ENCODE measurements around the gene RBMS3.

DNA sequence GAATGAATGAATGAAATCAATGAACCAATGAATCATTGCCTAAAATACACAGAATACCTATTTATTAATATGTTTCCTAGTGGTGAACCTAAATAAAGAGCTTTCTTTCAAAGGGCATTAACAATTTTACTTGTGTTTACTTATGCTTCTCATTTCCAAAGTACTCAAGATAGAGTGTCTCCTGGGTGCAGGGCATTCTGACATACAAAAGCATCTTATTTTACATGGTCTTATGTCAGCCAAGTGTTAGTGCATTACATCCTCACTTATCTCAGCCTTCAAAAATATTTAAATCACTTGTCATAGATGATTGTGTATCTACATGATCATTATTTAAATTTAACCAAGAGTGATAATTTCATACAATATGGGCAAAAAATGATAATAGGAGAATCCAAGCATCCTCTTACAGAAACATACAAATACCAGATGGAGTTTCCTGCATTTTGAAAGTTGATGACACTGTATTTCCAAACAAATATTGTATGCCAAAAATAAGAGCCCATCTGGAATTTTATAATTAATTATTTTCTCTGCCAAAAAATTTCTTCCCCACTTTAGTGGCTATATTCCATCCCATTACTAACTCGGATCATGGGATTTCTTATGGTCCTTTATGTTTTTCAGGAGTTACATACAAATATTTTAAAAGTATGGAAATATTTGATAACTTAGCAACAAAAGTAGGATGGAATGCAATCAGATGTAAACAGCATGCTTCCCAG, 279.0 kb downstream of the RBMS3 start:
- TF ChIP-seq, protein P1, sequence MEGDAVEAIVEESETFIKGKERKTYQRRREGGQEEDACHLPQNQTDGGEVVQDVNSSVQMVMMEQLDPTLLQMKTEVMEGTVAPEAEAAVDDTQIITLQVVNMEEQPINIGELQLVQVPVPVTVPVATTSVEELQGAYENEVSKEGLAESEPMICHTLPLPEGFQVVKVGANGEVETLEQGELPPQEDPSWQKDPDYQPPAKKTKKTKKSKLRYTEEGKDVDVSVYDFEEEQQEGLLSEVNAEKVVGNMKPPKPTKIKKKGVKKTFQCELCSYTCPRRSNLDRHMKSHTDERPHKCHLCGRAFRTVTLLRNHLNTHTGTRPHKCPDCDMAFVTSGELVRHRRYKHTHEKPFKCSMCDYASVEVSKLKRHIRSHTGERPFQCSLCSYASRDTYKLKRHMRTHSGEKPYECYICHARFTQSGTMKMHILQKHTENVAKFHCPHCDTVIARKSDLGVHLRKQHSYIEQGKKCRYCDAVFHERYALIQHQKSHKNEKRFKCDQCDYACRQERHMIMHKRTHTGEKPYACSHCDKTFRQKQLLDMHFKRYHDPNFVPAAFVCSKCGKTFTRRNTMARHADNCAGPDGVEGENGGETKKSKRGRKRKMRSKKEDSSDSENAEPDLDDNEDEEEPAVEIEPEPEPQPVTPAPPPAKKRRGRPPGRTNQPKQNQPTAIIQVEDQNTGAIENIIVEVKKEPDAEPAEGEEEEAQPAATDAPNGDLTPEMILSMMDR (IDR thresholded peaks at IDR 0.05), result no peak
- no peak for TF ChIP-seq POLR2A (IDR thresholded peaks at IDR 0.05)
